ENCODE data around the gene NLRP9. TPM values are rescaled to one million over a fixed set of nuclear protein-coding genes. Genes with fewer than 3 reads are reported as not detected.
"Not testable (repeated sequence)": the region's sequence is repeated elsewhere in the genome, so short reads cannot be mapped to it uniquely, and the experiment has no call there.

Gene NLRP9
- total RNA-seq: not detected

- no peak for DNase-seq (ENCODE audit: low spot score in 2 of 2)
- no peak for FAIRE-seq
Observed at GRCh38 chr19:55738302-55738701, at the start of gene NLRP9. TSS of gene NLRP9 (minus strand) at chr19:55738402. CDS start at chr19:55738374, 28 bp downstream.

GRCh38 chr19:55781112-55781511 is 42.9 kb upstream of the NLRP9 start:
- no peak for DNase-seq (ENCODE audit: low spot score in 2 of 2)
- FAIRE-seq: no peak

GRCh38 chr19:55778331-55778730 is 40.1 kb upstream of the NLRP9 start:
- no peak for DNase-seq (ENCODE audit: low spot score in 2 of 2)
- no peak for FAIRE-seq

- FAIRE-seq: no peak
- DNase-seq (ENCODE audit: low spot score in 2 of 2): no peak
Observed at GRCh38 chr19:55777528-55777927, 39.3 kb upstream of the NLRP9 start.

GRCh38 chr19:55769632-55770031 is 31.4 kb upstream of the NLRP9 start:
- not testable (repeated sequence) for FAIRE-seq; DNase-seq (ENCODE audit: low spot score in 2 of 2)

- DNase-seq (ENCODE audit: low spot score in 2 of 2): not testable (repeated sequence)
- FAIRE-seq: peak; percentile 74
Observed at GRCh38 chr19:55768818-55769217, 30.6 kb upstream of the NLRP9 start, which contains the start of gene RFPL4AL1. TSS of gene RFPL4AL1 (plus strand) at chr19:55769118. CDS start at chr19:55771805, 2,687 bp downstream.

- no peak for FAIRE-seq
- DNase-seq (ENCODE audit: low spot score in 2 of 2): no peak
Observed at GRCh38 chr19:55766466-55766865, 28.3 kb upstream of the NLRP9 start.

GRCh38 chr19:55758797-55759196 is 20.6 kb upstream of the NLRP9 start, which contains the start of gene RFPL4A:
TSS of gene RFPL4A (plus strand) at chr19:55759097. CDS start at chr19:55761801, 2,704 bp downstream.
- not testable (repeated sequence) for DNase-seq (ENCODE audit: low spot score in 2 of 2); FAIRE-seq

- not testable (repeated sequence) for FAIRE-seq; DNase-seq (ENCODE audit: low spot score in 2 of 2)
Observed at GRCh38 chr19:55756808-55757207, 18.6 kb upstream of the NLRP9 start.

- FAIRE-seq: no peak
- no peak for DNase-seq (ENCODE audit: low spot score in 2 of 2)
Observed at GRCh38 chr19:55753401-55753800, 15.2 kb upstream of the NLRP9 start.

- no peak for FAIRE-seq
- DNase-seq (ENCODE audit: low spot score in 2 of 2): no peak
Observed at GRCh38 chr19:55750715-55751114, 12.5 kb upstream of the NLRP9 start.

GRCh38 chr19:55730378-55730777 is 7.8 kb downstream of the NLRP9 start:
- DNase-seq (ENCODE audit: low spot score in 2 of 2); FAIRE-seq: not testable (repeated sequence)

- FAIRE-seq: no peak
- no peak for DNase-seq (ENCODE audit: low spot score in 2 of 2)
Observed at GRCh38 chr19:55723491-55723890, 14.7 kb downstream of the NLRP9 start.

GRCh38 chr19:55720801-55721200 is 17.4 kb downstream of the NLRP9 start:
- no peak for FAIRE-seq

GRCh38 chr19:55720214-55720746 is 17.9 kb downstream of the NLRP9 start:
- FAIRE-seq (no peak), DNase-seq (ENCODE audit: low spot score in 2 of 2) (no peak)

More at GRCh38 chr19:55720801-55721200, 17.4 kb downstream of the NLRP9 start:
- DNase-seq (ENCODE audit: low spot score in 2 of 2): no peak

- not testable (repeated sequence) for DNase-seq (ENCODE audit: low spot score in 2 of 2); FAIRE-seq
Observed at GRCh38 chr19:55717879-55718711, 20.1 kb downstream of the NLRP9 start.

GRCh38 chr19:55717251-55717650 is 21.0 kb downstream of the NLRP9 start:
- FAIRE-seq (no peak), DNase-seq (ENCODE audit: low spot score in 2 of 2) (no peak)

- DNase-seq (ENCODE audit: low spot score in 2 of 2): no peak
- FAIRE-seq: no peak
Observed at GRCh38 chr19:55716531-55716930, 21.7 kb downstream of the NLRP9 start.

GRCh38 chr19:55712804-55713631 is 25.2 kb downstream of the NLRP9 start:
- no peak for DNase-seq (ENCODE audit: low spot score in 2 of 2)
- FAIRE-seq: no peak

- FAIRE-seq (no peak), DNase-seq (ENCODE audit: low spot score in 2 of 2) (no peak)
Observed at GRCh38 chr19:55711719-55712118, 26.5 kb downstream of the NLRP9 start.

GRCh38 chr19:55705972-55706371 is 32.2 kb downstream of the NLRP9 start:
- FAIRE-seq: no peak
- no peak for DNase-seq (ENCODE audit: low spot score in 2 of 2)
